ENCODE results near the gene UNC13B.

The UNC13B gene

GRCh38 chr9:35395076-35395705 is 233.4 kb downstream of the UNC13B start:
- ChIA-PET CTCF (interaction anchor here (1.1 kb wide), 1 partner anchor 8 kb away, joined by 3 read pairs; no protein-coding TSS in a partner anchor), POLR2A (no interaction called here)
- DNase-seq (ENCODE audit: low read depth, low spot score) = no peak
- no peak for TF ChIP-seq CTCF (IDR thresholded peaks at IDR 0.05; ENCODE audit: insufficient read depth, low read length, missing control alignments)
- no peak overlapping the region for H3K4me3 ChIP-seq (ENCODE audit: low read depth, low read length)

- no peak overlapping the region for H3K4me3 ChIP-seq (ENCODE audit: low read depth, low read length)
- ChIA-PET CTCF (interaction anchor here (1.1 kb wide), 1 partner anchor 9 kb away, joined by 3 read pairs; no protein-coding TSS in a partner anchor), POLR2A (no interaction called here)
- DNase-seq (ENCODE audit: low read depth, low spot score) = no peak
- TF ChIP-seq CTCF (IDR thresholded peaks at IDR 0.05; ENCODE audit: insufficient read depth, low read length, missing control alignments) = no peak
Observed at GRCh38 chr9:35395706-35396101, 233.9 kb downstream of the UNC13B start.

- no peak for TF ChIP-seq CTCF (IDR thresholded peaks at IDR 0.05; ENCODE audit: insufficient read depth, low read length, missing control alignments)
- ChIA-PET POLR2A (no interaction called here), CTCF (interaction anchor here (1.2 to 2.0 kb wide), 4 partner anchors 11 to 280 kb away, joined by 3 to 12 read pairs (median 4); no protein-coding TSS in a partner anchor)
- H3K4me3 ChIP-seq (ENCODE audit: low read depth, low read length) = no peak overlapping the region
- no peak for DNase-seq (ENCODE audit: low read depth, low spot score)
Observed at GRCh38 chr9:35396560-35397215, 234.9 kb downstream of the UNC13B start.

GRCh38 chr9:35397216-35397698 is 235.4 kb downstream of the UNC13B start:
- POLR2A ChIA-PET = no interaction called here
- no peak overlapping the region for H3K4me3 ChIP-seq (ENCODE audit: low read depth, low read length)
- no peak for DNase-seq (ENCODE audit: low read depth, low spot score)
- no peak for TF ChIP-seq CTCF (IDR thresholded peaks at IDR 0.05; ENCODE audit: insufficient read depth, low read length, missing control alignments)
- CTCF ChIA-PET = interaction anchor here (1.1 to 2.0 kb wide), 5 partner anchors 9 to 280 kb away, joined by 3 to 12 read pairs (median 3); no protein-coding TSS in a partner anchor

GRCh38 chr9:35397923-35398322 is 236.1 kb downstream of the UNC13B start:
- CTCF ChIA-PET = interaction anchor here (1.1 to 2.0 kb wide), 5 partner anchors 10 to 281 kb away, joined by 3 to 12 read pairs (median 3); no protein-coding TSS in a partner anchor
- POLR2A ChIA-PET = no interaction called here
- H3K4me3 ChIP-seq (ENCODE audit: low read depth, low read length) = no peak overlapping the region
- no peak for TF ChIP-seq CTCF (IDR thresholded peaks at IDR 0.05; ENCODE audit: insufficient read depth, low read length, missing control alignments)
- DNase-seq (ENCODE audit: low read depth, low spot score) = no peak

- no peak for TF ChIP-seq CTCF (IDR thresholded peaks at IDR 0.05; ENCODE audit: insufficient read depth, low read length, missing control alignments)
- ChIA-PET POLR2A (no interaction called here), CTCF (interaction anchor here (1.6 kb wide), 1 partner anchor 282 kb away, joined by 6 read pairs; no protein-coding TSS in a partner anchor)
- DNase-seq (ENCODE audit: low read depth, low spot score) = no peak
- no peak overlapping the region for H3K4me3 ChIP-seq (ENCODE audit: low read depth, low read length)
Observed at GRCh38 chr9:35398651-35399335, 237.0 kb downstream of the UNC13B start.

Data from AG04449 (cell line).